Mucosa of descending colon (tissue), 3 donors: ENCODE measurements around the gene NMNAT2. TPM values are rescaled to one million over a fixed set of nuclear protein-coding genes. Genes with fewer than 3 reads are reported as not detected.
"Not testable (repeated sequence)": the region's sequence is repeated elsewhere in the genome, so short reads cannot be mapped to it uniquely, and the experiment has no call there.

Experiments
- ATAC-seq: fragments of 200-7000 bp; cut with Tn5 transposase; one replicate; pipeline ENCODE4 v1.9.1; 2020; ENCODE audit warnings: mild to moderate bottlenecking, moderate library complexity
- DNase-seq, 3 donors: peaks; one replicate each; pipeline ENCODE4 v3.0.0-alpha.2; 2020
- H3K36me3 ChIP-seq: fragments of 200-600 bp; one replicate; pipeline ENCODE4 v1.8.0; 2021; ENCODE audit warnings: low read depth, mild to moderate bottlenecking
- H3K4me1 ChIP-seq: fragments of 200-600 bp; one replicate; pipeline ENCODE4 v1.8.0; 2021; ENCODE audit warnings: low read depth, mild to moderate bottlenecking
- H3K4me3 ChIP-seq: fragments of 200-600 bp; one replicate; pipeline ENCODE4 v1.8.0; 2021; ENCODE audit warnings: mild to moderate bottlenecking
- H3K9me3 ChIP-seq: fragments of 200-600 bp; one replicate; pipeline ENCODE4 v1.8.0; 2021; ENCODE audit warnings: mild to moderate bottlenecking
- intact Hi-C, 2 donors: fragments of 100-400 bp; cut with DNase I in 1 of 2; cut with micrococcal nuclease in 1 of 2; formaldehyde crosslinking; loops; one replicate each; pipeline versions ENCODE4 v1.11.0 to v1.11.1; 2022; cut with DNase I, micrococcal nuclease
- total RNA-seq, 3 donors: library from RNA; stranded (reverse); fragmentation: NEBNext Ultra II Directional in 2 of 3; extraction: Animal tissue kit (Norgen Biotek cat#: 25700) in 2 of 3; gene quantifications; one replicate each; pipeline versions ENCODE4 v1.2.1 to v1.2.4, GENCODE V29; 2021 to 2023
- TF ChIP-seq, protein P1 (sequence below): fragments of 200-600 bp; IDR thresholded peaks from one replicate; pipeline ENCODE4 v1.8.0; 2022; ENCODE audit warnings: antibody characterized with exemption, mild to moderate bottlenecking
- donor health status: DM: no; HTN: no; CAD: no; lungs with moderate emphysema.
- donor health status: DM: no; HTN: no; CAD: no.
- donor health status: DM: no; HTN: yes; CAD: no.

NMNAT2 gene
- total RNA-seq, 3 donors from 2014 or later, result 0.29 to 3.6 (median 0.87) TPM

DNA sequence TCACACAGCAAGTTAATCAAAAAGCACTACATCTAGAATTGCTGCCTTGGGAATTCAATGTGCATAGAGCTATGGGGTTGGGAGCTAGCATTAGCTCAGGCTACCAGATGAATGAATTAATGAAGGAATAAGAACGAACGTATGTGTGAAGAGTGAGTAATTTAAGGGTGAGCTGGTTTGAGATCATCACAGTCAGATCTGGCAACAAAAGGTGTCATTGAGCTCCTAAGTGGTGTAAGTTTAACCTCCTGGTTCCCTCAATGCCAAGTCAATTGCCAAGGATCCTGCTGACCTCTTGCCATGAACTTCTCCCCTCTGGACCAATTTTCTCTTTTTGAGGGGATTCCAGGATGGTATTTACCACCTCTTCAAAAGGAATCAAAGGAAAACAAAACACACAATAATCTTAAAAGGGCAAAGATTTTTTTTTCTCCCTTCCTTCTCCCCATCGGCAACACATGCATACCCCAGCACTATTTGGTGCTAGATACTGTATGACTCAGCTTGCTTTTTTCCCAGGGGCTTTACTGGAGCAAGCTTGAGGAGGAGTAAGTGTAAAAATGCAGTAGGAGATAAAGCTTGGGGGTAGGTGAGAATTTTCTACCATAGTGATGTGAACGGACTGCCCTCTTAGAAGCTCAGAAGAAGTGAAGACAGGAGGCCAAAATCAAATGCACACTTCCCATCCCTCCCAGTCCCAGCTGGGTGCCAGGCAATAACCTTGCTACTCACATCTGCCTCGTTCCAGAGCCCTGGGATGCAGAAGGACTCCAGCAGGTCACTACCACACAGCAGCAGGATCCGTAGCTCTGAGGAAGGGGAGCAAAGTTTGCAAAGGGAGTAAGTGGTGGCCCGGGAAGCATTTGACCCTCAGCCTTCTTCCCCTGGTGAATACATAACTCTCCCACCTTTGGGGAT lies 140.1 kb downstream of the NMNAT2 start:
- DNase-seq, result no peak

GRCh38 chr1:183276386-183277080 lies 141.6 kb downstream of the NMNAT2 start:
- H3K4me1 ChIP-seq, result no peaks in the 10 kb centered on the region
- H3K36me3 ChIP-seq, result no peaks in the 10 kb centered on the region
- no peak overlapping the region for H3K4me3 ChIP-seq
- intact Hi-C loops, result no loop called here
- DNase-seq (no peak), ATAC-seq (no peak)
- no peaks in the 10 kb centered on the region for H3K9me3 ChIP-seq
- TF ChIP-seq, protein P1, sequence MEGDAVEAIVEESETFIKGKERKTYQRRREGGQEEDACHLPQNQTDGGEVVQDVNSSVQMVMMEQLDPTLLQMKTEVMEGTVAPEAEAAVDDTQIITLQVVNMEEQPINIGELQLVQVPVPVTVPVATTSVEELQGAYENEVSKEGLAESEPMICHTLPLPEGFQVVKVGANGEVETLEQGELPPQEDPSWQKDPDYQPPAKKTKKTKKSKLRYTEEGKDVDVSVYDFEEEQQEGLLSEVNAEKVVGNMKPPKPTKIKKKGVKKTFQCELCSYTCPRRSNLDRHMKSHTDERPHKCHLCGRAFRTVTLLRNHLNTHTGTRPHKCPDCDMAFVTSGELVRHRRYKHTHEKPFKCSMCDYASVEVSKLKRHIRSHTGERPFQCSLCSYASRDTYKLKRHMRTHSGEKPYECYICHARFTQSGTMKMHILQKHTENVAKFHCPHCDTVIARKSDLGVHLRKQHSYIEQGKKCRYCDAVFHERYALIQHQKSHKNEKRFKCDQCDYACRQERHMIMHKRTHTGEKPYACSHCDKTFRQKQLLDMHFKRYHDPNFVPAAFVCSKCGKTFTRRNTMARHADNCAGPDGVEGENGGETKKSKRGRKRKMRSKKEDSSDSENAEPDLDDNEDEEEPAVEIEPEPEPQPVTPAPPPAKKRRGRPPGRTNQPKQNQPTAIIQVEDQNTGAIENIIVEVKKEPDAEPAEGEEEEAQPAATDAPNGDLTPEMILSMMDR, result no peak

More for the DNA sequence above, 140.1 kb downstream of the NMNAT2 start:
- no peak for ATAC-seq
- H3K9me3 ChIP-seq, result no peaks in the 10 kb centered on the region
- no peaks in the 10 kb centered on the region for H3K36me3 ChIP-seq
- H3K4me3 ChIP-seq, result no peak overlapping the region
- no peaks in the 10 kb centered on the region for H3K4me1 ChIP-seq
- TF ChIP-seq, protein P1, result no peak
- intact Hi-C loops, result no loop called here

DNA sequence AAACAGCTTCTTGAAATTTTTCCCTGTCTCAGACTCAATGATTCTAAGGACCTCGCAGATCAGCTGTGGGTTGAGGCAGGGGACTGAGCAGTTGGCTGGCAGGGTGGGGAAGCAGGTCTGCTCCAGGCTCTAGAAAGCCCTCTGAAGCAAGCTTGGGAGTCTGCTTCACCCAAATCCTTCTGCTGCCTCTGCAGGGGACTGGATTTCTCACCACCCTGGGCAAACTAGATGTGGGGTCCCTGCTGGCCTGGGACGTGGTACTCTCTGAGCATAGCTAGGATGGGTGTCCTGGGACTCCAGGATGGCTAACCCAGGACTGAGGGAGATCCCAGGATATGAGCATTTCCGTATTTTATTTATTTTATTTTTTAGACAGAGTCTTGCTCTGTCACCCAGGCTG lies 142.9 kb downstream of the NMNAT2 start:
- TF ChIP-seq, protein P1, result no peak
- DNase-seq (no peak), ATAC-seq (no peak)
- intact Hi-C loops, result no loop called here
- Histone ChIP-seq H3K4me1 (no peaks in the 10 kb centered on the region), H3K9me3 (no peaks in the 10 kb centered on the region), H3K36me3 (no peaks in the 10 kb centered on the region), H3K4me3 (no peak overlapping the region)

DNA sequence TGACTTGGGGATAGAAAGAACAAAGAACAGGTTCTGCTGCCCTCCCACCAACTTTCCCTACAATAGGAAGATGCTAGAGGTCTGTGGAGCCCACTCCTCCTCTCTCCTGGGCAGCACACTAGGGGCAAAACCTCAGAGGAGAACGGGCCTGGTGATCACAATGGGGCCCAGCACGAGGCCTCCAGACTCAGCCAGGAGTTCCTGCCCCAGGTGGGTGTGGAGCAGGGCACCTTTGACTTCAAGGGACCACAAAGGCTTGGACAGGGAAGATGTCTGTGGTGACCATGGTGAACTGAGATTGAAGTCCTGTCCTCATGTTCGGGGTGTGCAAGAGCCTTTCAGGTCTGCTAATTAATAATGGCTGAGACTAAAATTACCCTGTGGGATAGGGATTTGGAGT lies 143.3 kb downstream of the NMNAT2 start:
- ATAC-seq, result no peak
- TF ChIP-seq, protein P1, result no peak
- no peaks in the 10 kb centered on the region for H3K36me3 ChIP-seq
- intact Hi-C loops, result no loop called here
- DNase-seq, result no peak
- no peaks in the 10 kb centered on the region for H3K9me3 ChIP-seq
- no peaks in the 10 kb centered on the region for H3K4me1 ChIP-seq
- H3K4me3 ChIP-seq, result no peak overlapping the region

DNA sequence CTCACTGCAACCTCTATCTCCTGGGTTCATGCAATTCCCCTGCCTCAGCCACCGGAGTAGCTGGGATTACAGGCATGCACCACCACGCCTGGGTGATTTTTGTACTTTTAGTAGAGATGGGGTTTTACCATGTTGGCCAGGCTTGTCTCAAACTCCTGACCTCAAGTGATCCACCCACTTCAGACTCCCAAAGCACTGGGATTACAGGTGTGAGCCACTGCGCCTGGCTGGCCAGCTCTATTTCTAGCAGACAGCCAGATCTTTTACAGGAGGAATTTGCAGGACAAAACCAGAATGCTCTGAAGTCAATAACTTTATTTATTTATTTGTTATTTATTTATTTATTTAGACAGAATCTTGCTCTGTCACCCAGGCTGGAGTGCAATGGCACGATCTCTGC lies 144.2 kb downstream of the NMNAT2 start:
- H3K4me3 ChIP-seq, DNase-seq, H3K9me3 ChIP-seq, H3K4me1 ChIP-seq, H3K36me3 ChIP-seq, ATAC-seq, intact Hi-C loops: not testable (repeated sequence)

DNA sequence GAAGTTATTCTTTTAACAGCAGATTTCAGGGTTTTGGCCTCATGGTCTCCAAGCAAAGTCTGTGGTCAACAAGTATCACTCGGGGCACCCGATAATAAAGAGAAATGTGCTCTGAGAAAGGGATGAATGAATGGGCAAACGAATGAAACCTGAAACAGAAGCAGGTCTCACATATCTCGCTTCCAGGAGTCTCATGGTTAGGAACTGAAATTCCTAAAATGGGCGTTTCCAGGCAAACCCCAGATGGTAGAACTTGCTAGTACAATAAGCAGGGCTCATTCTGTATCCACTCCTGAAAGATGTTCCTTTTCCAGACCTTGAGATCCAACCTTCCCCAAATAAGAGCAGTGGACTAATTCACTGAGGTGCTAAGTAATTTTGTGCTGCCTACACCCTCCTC lies 144.9 kb downstream of the NMNAT2 start:
- TF ChIP-seq, protein P1, result no peak
- intact Hi-C loops, result no loop called here
- H3K9me3 ChIP-seq, result no peaks in the 10 kb centered on the region
- H3K4me3 ChIP-seq, result no peak overlapping the region
- DNase-seq (no peak), ATAC-seq (no peak)
- no peaks in the 10 kb centered on the region for H3K36me3 ChIP-seq
- no peaks in the 10 kb centered on the region for H3K4me1 ChIP-seq
